NCI-H1092 (cell line): ENCODE measurements around the gene SLC25A18.
"Not testable (repeated sequence)": the region's sequence is repeated elsewhere in the genome, so short reads cannot be mapped to it uniquely, and the experiment has no call there.

ENCODE experiments used
- DNase-seq: peaks from one replicate; lab custom pipeline; 2025; lab: John Stamatoyannopoulos, UW

The SLC25A18 gene

DNA sequence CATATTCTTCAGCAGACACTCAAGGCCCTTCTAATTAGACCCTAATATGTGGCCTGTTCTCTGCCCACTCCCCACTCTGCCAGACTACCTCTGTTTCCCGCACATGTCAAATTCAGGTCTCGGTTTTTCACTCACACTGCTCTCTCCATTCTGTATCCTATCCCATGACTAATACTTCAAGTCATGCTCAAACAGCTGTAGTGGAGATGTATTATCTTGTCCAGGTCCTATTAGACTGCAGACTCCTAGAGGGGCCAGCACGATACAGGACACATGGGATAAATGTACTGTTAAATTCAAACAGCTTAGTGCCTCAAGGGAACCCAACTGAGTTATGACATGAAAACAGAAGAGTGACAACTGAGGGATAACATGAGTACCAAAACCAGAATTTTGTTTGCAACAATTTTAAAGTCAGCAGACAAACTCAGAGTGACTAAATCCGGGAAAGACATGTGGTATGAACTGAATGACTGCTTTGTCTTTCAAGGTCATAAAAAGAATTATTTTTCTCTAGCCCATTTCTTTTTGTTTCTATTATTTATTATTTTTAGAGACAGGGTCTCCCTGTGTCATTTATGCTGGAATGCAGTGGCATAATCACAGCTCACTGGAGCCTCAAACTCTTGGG lies 44.7 kb downstream of the SLC25A18 start:
- DNase-seq: no peak

DNA sequence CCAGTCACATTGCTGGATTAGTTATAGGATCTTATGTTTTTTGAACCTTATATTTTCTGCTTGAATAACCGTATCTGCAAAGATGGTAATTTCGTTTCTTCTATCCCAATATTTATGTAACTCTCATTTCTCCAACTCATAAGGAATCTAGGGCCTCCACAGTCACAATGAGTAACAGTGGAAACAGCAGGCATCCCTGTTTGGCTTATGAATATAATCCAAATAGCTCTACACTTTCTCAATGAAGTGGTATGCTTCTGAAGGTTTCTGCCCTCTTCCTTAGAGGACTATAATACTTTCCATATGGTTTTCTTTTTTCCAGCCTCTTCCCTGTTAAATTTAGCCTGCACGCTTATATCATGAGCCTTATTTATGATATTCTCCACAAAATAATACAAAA lies 48.8 kb downstream of the SLC25A18 start:
- no peak for DNase-seq

DNA sequence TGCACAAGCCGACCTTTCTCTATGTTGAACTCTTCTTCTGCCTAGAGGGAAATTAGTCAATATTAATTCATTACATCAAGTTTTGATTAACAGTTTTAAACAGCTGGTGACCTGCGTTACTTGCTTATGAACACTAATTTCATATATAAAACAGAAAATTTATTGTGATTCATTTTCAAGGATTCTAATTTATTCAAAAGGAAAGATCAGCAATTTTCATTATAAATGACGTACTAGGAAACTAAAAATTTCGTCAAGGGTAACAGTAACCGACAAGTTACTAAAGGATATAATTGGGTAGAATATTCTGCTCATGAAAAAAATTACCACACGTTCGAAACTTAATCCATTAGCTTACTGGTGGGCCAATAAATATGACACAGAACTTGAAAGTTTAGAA lies 50.0 kb downstream of the SLC25A18 start:
- DNase-seq: no peak

DNA sequence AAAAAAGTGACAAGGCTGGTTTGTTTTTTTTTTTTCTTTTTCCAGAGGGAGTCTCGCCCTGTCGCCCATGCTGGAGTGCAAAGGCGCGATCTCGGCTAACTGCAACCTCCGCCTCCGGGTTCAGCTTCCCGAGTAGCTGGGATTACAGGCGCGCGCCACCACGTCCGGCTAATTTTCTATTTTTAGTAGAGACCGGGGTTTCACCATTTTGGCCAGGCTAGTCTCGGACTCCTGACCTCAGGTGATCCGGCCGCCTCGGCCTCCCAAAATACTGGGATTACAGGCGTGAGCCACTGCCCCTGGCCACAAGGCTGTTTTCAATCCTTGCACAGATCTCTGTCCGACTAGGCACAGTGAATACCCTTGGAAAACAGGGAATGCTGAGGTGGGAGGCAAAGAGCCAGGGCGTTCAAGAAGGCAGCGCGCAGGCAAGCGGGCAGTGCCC lies 64.7 kb downstream of the SLC25A18 start:
- no peak for DNase-seq

DNA sequence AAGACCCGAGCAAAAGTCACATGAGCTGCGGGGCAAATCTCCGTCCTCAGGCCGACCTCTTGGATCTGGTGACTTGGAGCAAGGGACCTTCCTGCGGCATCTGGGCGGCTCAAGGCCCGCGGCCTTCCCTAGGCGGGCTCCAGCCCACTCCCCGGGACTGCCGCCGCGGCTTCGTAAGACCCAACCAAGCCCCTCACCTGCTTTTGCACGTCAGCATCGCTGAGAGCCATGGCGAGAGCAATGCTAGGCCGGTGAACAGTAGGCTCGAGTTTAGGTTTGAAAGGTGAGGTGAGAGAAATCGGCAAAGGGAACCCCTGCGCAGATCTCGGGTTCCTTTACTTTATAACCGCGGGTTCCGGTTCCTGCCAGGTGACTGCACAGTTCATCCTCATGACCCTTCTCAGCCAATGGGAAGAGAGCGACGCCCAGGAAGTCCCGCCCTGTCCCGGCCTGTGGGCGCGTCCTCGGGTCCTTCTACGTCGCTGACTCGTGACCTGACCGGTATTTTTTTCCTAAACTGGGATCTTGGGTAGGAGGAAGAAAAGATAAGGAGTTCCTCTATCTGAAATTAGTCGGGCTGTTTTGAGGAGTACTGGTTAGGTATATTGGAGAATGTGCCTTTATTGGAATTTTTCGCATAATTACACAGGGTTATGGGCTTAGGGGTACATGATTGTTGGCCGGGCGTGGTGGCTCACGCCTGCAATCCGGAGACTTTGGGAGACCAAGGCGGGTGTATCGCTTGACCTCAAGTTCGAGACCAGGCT lies 65.3 kb downstream of the SLC25A18 start, which contains the start of gene ATP6V1E1:
ATP6V1E1 (minus strand) TSS at position 344 of the 767 bp plus-strand sequence; CDS start at position 230, 114 bp downstream.
- DNase-seq: peak; percentile 95

DNA sequence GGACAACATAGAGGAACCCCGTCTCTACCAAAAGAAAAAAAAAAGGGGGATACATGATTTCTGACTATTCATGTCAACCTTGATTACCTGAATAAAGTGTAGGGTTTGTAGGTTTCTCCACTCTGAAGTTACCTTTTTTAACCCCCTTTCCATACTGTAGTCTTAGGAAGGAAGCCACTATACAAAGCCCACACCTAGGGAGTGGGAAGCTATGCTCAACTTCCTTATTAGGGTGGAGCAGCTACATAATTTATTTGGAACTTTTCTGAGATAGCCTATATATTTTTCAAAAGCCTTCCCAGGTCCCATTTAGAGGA lies 65.8 kb downstream of the SLC25A18 start:
- DNase-seq: no peak

DNA sequence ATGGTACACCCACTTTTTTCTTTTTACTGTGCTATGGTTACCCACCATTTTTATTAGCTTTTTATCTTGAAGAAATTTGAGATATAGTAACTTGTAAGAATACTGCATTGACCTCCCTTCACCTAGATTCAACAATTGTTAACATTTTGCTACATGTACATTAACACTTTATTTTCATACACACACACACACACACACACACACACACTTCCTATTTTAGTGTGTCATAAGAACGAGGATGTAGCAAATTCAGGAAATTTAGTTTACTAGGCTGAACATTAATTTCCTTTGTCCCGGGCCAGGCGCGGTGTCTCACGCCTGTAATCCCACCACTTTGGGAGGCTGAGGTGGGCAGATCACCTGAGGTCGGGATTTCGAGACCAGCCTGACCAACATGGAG lies 66.3 kb downstream of the SLC25A18 start:
- DNase-seq: no peak

DNA sequence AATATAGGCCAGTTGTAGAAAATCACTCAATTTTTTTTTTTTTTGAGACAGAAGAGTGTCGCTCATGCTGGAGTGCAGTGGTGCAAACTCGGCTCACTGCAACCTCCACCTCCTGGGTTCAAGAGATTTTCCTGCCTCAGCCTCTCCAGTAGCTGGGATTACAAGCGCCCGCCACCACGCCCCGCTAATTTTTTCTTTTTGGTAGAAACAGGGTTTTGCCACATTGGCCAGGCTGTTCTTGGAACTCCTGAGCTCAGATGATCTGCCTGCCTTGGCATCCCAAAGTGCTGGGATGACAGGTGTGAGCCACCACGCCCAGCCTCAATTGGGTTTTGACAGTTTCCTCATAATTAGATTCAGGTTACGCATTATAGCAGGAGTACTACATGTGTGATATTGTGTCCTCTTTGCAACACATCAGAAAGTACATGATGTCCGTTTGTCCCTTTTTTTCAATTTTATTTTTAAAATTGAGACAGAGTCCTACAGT lies 67.8 kb downstream of the SLC25A18 start:
- DNase-seq: no peak

DNA sequence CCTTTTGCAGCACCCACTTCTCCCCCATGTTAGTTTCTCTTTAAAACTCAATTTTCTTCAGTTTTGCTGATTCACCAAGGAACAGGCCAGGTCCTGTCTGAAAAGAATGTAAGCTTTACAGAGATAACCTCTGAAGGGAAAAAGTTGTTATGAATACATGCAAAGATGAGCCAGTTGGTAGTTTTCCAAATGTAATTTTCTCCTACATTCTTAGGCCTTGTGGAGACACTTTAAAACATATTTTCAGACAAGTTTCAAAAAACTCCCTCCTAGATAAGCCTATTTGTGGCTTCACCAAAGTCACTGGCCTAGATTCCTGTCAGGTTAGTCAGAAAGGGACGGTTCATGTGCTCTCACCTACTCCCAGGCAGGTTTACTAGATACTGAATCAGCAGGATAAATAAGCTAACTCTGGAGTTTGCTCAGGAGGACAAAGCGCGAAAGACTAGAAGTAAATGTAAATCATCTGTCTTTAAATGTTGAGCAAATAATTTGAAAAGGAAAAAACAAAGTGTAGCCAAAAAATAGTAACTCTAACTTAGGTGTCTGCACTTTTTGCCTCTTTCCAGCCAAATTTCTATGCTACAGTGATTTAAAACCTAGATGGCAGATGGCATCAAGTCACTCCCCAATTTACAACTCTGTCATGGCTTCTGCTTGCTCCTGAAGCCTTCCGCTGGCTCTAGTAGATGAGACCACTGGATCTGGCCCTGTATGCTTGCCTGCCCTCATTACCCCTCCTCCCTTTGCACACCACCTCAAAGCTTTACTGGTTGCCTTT lies 70.1 kb downstream of the SLC25A18 start:
- no peak for DNase-seq

DNA sequence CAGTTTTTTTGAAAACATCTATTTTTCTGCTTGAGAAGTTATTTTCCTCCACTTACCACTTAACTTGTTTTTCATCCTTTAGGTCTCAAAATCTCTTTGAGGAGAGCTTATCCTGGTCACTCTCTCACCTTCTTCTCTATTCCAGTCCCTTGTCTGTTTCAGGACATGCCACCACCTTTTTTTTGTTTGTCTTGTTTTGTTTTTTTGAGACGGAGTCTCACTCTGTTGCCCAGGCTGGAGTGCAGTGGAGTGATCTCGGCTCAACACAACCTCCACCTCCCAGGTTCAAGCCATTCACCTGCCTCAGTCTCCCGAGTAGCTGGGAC lies 70.7 kb downstream of the SLC25A18 start:
- no peak for DNase-seq

DNA sequence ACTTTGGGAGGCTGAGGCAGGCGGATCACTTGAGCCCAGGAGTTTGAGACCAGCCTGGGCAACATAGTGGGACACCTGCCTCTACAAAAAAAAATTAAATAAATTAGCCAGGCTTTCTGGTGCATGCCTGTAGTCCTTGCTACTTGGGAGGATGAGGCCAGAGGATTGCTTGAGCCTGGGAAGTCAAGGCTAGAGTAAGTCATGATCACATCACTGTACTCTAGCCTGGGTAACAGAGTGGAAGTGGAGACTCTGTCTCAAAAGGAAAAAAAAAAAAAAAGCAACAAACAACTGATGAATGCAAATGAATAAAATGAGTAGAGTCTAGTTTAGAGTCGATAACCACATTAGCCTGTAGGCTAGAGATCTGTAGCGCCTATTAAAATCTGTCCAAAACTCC lies 71.4 kb downstream of the SLC25A18 start:
- no peak for DNase-seq

DNA sequence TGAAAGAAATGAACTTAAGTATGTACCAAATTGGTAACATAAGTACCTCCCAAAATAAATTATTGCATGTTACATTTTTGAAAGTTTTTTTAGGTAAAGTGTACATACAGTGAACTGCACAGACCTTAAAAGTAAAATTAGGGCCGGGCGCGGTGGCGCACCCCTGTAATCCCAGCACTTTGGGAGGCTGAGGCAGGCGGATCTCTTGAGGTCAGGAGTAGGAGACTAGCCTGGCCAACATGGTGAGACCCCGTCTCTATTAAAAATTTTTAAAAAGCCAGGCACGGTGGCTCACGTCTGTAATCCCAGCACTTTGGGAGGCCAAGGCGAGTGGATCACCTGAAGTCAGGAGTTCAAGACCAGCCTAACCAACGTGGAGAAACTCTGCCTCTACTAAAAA lies 73.6 kb downstream of the SLC25A18 start:
- DNase-seq: not testable (repeated sequence)

DNA sequence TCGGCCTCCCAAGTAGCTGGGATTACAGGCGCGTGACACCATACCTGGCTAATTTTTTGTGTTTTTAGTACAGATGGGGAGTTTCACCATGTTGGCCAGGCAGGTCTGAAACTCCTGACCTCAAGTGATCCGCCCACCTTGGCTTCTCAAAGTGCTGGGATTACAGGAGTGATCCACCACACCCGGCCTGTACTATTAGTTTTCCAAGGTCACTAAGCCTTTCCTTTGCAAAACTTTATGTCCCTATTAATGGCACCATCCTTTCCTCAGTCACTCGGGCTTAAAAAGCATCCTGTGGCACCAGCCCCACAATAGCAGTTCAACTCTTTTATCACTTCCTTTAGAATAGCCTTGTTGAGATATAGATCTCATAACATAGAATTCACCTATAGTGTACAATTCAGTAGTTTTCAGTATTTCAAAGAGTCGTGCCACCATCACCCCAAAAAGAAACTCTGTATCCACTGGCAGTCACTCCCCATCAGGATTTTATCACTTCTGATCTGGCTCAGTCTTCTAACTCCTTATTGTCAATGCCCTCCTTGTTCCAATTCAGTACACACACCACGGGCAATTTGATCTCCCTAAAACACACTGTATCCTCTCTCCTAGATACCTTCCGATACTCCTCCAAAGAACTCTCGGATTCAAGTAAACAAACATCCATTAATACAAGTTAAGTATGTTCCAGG lies 74.3 kb downstream of the SLC25A18 start:
- no peak for DNase-seq

DNA sequence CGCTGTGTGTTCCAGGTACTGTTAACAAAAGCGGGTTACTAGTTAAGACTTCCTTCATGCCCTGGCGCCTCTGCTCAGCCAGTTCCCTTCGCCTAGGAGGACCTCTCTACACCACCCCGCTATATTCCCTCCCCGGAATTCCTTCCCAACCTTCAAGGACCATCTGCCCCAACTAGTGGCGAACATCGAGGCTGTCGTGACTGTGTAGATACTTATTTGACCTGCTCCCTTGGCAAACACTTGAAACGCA lies 74.8 kb downstream of the SLC25A18 start:
- DNase-seq: peak; percentile 72

DNA sequence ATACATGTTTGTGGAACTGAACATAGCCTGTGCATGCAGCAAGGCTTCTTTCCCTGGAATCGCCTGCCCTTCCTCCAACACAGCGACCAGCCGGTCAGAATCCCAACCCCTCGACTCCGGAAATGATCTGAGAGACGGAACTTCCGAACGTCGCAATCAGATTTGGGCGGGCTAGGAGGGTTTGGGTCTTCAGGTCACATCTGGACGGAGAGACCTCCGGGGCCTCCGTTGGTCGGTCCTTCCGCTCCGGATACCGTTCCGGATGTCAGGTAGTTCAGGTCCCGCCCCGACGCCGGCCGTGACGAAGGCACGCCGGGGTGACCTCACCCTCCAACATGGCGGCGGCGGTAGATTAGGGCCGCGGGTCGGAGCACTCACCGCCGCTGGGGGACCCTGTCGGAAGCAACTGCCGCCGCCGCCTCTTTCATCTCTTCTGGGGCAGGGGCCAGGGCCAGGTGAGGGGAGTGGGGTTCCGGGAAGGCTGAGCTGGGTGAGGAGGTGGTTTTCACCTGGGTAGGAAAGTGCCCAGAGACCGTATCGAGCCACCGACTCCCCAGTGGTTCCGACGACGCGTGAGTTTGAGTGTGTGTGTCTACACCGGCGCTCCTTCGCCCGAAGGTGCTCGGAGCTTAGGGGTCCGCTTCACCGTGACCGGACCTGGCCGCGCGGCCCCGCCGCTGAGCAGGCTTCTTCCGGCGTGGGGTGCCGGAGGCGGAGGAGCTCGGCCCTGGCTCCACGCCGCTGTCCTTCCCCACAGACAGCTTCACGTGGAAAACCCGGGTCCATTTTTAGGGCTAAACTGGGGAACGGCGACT lies 75.3 kb downstream of the SLC25A18 start, which contains the start of gene BCL2L13:
BCL2L13 (plus strand) TSS at position 326 of the 815 bp plus-strand sequence. CDS start 16,955 bp downstream, outside the sequence.
- DNase-seq: peak; percentile 90

DNA sequence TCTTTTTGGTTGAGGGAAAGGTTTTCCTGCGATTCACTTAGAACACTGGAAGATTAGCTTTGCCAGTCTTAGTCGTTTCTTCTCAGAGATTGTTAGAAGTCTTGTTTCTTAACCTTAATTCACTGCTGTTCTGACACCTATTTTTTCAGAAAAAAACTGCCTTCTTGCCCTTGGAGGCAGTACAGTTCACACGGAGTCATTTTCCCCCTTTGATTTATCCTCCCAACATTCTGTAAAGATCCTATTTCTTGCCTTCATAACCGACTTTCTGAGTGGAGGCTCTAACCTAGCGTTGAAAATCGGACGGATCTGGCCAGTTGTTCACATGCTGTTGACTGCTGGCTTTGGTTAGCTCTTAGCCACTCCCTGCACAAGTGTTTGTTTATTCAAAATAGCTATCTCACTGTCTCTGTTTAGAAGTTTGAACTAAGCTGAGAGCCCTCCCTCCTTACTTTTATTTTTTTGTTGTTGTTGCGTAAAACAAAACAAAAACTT lies 76.0 kb downstream of the SLC25A18 start:
- peak; percentile 12 for DNase-seq
